GM10248 (cell line): ENCODE results near the gene APOC4.

Experiments used
- CTCF ChIA-PET: fragments of 300-600 bp; sonication (Branson Sonifier 250); formaldehyde crosslinking; extraction: SDS; loops from one replicate; lab custom pipeline; 2021; ENCODE audit warnings: antibody characterized with exemption; lab: Yijun Ruan, JAX
- POLR2A ChIA-PET: fragments of 350-650 bp; sonication (Branson Sonifier 250); formaldehyde crosslinking; extraction: SDS; loops from one replicate; lab custom pipeline; 2020; ENCODE audit warnings: antibody characterized with exemption; lab: Yijun Ruan, JAX
- DNase-seq: peaks from one replicate; pipeline ENCODE4 v3.0.0; 2012; ENCODE audit errors: extremely low spot score
- TF ChIP-seq, protein P1 (sequence below): IDR thresholded peaks from 2 replicates; pipeline ENCODE4 v1.5.1; 2012; ENCODE audit warnings: mild to moderate bottlenecking, low read depth; ENCODE audit errors: extremely low read depth, missing control alignments, control extremely low read depth

APOC4 gene

DNA sequence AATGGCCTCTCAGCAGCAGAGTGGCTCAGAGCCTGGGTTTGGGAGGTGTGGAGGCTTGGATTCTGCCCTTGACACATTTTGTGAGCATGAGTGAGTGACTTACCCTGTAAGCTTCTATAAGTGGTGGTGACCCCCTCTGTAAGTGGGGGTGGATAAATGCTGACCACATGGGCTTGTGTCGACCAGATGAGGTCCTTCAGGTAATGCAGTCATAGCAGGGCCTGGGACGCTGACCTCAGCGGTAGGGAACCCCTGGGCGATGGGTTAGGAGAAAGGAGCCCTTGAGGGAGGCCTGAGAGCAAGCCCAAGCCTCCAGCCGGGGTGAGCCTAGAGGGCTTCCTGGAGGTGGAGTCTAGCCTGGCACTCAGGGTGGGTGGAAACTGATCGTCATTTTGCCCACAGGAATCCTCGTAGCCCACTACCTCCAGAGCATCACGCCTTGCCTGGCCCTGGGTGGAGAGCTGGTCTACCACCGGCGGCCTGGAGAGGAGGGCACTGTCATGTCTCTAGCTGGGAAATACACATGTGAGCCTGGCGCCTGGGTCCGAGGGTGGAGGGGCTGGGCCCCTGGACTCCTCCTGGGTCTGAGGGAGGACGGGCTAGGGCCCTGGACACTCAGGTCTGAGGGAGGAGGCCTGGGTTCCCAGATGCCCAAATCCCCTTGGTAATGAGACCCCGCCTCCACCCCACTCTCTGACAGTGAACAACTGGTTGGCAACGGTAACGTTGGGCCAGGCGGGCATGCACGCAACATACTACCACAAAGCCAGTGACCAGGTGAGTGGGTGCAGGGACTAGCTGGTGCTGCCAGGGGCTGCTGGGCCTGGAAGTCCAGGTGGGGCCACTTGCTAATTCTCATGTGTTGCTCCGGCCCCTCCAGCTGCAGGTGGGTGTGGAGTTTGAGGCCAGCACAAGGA, 41.5 kb upstream of the APOC4 start:
- TF ChIP-seq, protein P1, sequence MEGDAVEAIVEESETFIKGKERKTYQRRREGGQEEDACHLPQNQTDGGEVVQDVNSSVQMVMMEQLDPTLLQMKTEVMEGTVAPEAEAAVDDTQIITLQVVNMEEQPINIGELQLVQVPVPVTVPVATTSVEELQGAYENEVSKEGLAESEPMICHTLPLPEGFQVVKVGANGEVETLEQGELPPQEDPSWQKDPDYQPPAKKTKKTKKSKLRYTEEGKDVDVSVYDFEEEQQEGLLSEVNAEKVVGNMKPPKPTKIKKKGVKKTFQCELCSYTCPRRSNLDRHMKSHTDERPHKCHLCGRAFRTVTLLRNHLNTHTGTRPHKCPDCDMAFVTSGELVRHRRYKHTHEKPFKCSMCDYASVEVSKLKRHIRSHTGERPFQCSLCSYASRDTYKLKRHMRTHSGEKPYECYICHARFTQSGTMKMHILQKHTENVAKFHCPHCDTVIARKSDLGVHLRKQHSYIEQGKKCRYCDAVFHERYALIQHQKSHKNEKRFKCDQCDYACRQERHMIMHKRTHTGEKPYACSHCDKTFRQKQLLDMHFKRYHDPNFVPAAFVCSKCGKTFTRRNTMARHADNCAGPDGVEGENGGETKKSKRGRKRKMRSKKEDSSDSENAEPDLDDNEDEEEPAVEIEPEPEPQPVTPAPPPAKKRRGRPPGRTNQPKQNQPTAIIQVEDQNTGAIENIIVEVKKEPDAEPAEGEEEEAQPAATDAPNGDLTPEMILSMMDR = no peak
- ChIA-PET CTCF (no interaction called here), POLR2A (interaction anchor here (0.5 kb wide), 1 partner anchor 63 kb away, joined by 3 read pairs; no protein-coding TSS in a partner anchor)
- no peak for DNase-seq

DNA sequence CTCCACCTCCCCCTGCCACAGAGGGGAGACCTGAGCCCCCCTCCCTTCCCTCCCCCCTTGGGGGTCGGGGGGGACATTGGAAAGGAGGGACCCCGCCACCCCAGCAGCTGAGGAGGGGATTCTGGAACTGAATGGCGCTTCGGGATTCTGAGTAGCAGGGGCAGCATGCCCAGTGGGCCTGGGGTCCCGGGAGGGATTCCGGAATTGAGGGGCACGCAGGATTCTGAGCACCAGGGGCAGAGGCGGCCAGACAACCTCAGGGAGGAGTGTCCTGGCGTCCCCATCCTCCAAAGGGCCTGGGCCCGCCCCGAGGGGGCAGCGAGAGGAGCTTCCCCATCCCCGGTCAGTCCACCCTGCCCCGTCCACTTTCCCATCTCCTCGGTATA, 38.8 kb upstream of the APOC4 start:
- DNase-seq = no peak
- TF ChIP-seq, protein P1 = no peak
- CTCF ChIA-PET = interaction anchor here (1.0 to 7.0 kb wide), 12 partner anchors 11 to 284 kb away, joined by 3 to 95 read pairs (median 4); partner anchors contain the start of genes CLPTM1 and NKPD1
- POLR2A ChIA-PET = no interaction called here

DNA sequence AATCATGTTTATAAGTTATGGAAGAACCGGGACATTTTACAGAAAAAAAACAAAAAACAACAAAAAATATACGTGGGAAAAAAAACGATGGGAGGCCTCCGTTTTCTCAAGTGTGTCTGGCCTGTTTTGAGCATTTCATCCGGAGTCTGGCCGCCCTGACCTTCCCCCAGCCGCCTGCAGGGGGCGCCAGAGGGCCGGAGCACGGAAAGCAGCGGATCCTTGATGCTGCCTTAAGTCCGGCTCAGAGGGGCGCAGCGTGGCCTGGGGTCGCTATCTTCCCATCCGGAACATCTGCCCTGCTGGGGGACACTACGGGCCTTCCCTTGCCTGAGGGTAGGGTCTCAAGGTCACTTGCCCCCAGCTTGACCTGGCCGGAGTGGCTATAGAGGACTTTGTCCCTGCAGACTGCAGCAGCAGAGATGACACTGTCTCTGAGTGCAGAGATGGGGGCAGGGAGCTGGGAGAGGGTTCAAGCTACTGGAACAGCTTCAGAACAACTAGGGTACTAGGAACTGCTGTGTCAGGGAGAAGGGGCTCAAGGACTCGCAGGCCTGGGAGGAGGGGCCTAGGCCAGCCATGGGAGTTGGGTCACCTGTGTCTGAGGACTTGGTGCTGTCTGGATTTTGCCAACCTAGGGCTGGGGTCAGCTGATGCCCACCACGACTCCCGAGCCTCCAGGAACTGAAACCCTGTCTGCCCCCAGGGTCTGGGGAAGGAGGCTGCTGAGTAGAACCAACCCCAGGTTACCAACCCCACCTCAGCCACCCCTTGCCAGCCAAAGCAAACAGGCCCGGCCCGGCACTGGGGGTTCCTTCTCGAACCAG, 38.2 kb upstream of the APOC4 start:
- TF ChIP-seq, protein P1 = peak; percentile 97
- ChIA-PET POLR2A (no interaction called here), CTCF (interaction anchor here (0.6 to 7.0 kb wide), 24 partner anchors 9 to 434 kb away, joined by 3 to 95 read pairs (median 4); partner anchors contain the start of genes CLPTM1 and NKPD1)
- peak; percentile 87 for DNase-seq

DNA sequence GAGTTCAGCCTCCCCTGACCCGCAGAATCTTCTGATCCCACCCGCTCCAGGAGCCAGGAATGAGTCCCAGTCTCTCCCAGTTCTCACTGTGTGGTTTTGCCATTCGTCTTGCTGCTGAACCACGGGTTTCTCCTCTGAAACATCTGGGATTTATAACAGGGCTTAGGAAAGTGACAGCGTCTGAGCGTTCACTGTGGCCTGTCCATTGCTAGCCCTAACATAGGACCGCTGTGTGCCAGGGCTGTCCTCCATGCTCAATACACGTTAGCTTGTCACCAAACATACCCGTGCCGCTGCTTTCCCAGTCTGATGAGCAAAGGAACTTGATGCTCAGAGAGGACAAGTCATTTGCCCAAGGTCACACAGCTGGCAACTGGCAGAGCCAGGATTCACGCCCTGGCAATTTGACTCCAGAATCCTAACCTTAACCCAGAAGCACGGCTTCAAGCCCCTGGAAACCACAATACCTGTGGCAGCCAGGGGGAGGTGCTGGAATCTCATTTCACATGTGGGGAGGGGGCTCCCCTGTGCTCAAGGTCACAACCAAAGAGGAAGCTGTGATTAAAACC, 37.5 kb upstream of the APOC4 start:
- DNase-seq = no peak
- TF ChIP-seq, protein P1 = no peak
- CTCF ChIA-PET = interaction anchor here (0.6 to 7.0 kb wide), 26 partner anchors 8 to 433 kb away, joined by 3 to 95 read pairs (median 4); partner anchors contain the start of genes CLPTM1 and NKPD1
- POLR2A ChIA-PET = no interaction called here

DNA sequence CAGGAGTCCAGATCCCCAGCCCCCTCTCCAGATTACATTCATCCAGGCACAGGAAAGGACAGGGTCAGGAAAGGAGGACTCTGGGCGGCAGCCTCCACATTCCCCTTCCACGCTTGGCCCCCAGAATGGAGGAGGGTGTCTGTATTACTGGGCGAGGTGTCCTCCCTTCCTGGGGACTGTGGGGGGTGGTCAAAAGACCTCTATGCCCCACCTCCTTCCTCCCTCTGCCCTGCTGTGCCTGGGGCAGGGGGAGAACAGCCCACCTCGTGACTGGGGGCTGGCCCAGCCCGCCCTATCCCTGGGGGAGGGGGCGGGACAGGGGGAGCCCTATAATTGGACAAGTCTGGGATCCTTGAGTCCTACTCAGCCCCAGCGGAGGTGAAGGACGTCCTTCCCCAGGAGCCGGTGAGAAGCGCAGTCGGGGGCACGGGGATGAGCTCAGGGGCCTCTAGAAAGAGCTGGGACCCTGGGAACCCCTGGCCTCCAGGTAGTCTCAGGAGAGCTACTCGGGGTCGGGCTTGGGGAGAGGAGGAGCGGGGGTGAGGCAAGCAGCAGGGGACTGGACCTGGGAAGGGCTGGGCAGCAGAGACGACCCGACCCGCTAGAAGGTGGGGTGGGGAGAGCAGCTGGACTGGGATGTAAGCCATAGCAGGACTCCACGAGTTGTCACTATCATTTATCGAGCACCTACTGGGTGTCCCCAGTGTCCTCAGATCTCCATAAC, 36.4 kb upstream of the APOC4 start, which contains the start of gene APOE:
Gene APOE (plus strand): TSS at position 360 of the 724 bp plus-strand sequence. CDS start 829 bp downstream, outside the sequence.
- ChIA-PET POLR2A (interaction anchor here (0.5 to 1.0 kb wide), 2 partner anchors 11 to 427 kb away, joined by 6 to 8 read pairs; no protein-coding TSS in a partner anchor), CTCF (interaction anchor here (1.3 to 7.0 kb wide), 7 partner anchors 7 to 344 kb away, joined by 3 to 95 read pairs (median 5); partner anchors contain the start of gene CLPTM1)
- DNase-seq = no peak
- TF ChIP-seq, protein P1 = no peak
